HG03103 (cell line): ENCODE measurements around the gene SEMA4A.

Experiments used
- ATAC-seq: cut with Tn5 transposase; IDR thresholded peaks from one replicate; pipeline ENCODE4 v1.9.1; 2021; ENCODE audit warnings: low read depth; ENCODE audit not compliant: unreplicated experiment

Gene SEMA4A

DNA sequence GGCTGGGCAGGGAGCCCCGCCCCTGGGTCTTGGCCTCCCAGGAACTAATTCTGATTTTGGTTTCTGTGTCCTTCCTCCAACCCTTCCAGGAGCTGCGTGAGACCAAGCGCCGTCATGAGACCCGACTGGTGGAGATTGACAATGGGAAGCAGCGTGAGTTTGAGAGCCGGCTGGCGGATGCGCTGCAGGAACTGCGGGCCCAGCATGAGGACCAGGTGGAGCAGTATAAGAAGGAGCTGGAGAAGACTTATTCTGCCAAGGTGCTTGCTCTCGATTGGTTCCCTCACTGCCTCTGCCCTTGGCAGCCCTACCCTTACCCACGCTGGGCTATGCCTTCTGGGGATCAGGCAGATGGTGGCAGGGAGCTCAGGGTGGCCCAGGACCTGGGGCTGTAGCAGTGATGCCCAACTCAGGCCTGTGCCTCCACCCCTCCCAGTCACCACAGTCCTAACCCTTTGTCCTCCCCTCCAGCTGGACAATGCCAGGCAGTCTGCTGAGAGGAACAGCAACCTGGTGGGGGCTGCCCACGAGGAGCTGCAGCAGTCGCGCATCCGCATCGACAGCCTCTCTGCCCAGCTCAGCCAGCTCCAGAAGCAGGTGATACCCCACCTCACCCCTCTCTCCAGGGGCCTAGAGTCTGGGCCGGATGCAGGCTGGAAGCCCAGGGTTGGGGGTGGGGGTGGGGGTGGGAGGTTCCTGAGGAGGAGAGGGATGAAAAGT lies 18.5 kb upstream of the SEMA4A start:
- ATAC-seq, result no peak

DNA sequence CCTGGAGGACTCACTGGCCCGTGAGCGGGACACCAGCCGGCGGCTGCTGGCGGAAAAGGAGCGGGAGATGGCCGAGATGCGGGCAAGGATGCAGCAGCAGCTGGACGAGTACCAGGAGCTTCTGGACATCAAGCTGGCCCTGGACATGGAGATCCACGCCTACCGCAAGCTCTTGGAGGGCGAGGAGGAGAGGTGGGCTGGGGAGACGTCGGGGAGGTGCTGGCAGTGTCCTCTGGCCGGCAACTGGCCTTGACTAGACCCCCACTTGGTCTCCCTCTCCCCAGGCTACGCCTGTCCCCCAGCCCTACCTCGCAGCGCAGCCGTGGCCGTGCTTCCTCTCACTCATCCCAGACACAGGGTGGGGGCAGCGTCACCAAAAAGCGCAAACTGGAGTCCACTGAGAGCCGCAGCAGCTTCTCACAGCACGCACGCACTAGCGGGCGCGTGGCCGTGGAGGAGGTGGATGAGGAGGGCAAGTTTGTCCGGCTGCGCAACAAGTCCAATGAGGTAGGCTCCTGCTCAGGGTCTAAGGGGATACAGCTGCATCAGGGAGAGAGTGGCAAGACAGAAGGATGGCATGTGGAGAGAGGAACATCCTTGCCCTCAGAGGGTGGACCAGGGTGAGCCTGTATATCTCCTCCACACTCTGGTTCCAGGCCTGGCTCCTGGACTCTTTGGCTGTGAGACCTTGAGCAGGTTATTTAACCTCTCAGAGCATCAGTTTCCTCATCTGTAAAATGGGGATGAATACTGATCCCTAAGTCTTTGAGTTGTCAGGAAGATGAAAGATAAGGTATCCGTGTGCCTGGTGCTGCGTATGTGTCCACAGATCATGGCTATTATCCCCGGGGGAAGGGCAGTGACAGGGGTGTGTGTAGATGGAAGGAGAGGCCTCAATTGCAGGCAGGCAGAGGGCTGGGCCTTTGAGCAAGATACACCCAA lies 17.2 kb upstream of the SEMA4A start:
- no peak for ATAC-seq

DNA sequence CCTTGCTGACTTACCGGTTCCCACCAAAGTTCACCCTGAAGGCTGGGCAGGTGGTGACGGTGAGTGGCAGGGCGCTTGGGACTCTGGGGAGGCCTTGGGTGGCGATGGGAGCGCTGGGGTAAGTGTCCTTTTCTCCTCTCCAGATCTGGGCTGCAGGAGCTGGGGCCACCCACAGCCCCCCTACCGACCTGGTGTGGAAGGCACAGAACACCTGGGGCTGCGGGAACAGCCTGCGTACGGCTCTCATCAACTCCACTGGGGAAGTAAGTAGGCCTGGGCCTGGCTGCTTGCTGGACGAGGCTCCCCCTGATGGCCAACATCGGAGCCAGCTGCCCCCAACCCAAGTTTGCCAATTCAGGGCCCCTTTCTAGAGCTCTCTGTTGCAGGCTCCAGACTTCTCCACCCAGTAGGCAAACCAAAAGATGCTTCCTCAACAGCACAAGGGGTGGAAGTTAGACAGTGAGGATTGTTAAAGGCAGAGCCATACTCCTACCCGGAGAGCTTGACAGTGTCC lies 16.4 kb upstream of the SEMA4A start:
- ATAC-seq, result no peak

DNA sequence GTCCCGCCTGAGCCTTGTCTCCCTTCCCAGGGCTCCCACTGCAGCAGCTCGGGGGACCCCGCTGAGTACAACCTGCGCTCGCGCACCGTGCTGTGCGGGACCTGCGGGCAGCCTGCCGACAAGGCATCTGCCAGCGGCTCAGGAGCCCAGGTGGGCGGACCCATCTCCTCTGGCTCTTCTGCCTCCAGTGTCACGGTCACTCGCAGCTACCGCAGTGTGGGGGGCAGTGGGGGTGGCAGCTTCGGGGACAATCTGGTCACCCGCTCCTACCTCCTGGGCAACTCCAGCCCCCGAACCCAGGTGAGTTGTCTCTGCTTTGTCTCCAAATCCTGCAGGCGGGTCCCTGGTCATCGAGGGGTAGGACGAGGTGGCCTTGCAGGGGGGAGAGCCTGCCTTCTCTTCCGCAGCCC lies 14.9 kb upstream of the SEMA4A start:
- no peak for ATAC-seq

DNA sequence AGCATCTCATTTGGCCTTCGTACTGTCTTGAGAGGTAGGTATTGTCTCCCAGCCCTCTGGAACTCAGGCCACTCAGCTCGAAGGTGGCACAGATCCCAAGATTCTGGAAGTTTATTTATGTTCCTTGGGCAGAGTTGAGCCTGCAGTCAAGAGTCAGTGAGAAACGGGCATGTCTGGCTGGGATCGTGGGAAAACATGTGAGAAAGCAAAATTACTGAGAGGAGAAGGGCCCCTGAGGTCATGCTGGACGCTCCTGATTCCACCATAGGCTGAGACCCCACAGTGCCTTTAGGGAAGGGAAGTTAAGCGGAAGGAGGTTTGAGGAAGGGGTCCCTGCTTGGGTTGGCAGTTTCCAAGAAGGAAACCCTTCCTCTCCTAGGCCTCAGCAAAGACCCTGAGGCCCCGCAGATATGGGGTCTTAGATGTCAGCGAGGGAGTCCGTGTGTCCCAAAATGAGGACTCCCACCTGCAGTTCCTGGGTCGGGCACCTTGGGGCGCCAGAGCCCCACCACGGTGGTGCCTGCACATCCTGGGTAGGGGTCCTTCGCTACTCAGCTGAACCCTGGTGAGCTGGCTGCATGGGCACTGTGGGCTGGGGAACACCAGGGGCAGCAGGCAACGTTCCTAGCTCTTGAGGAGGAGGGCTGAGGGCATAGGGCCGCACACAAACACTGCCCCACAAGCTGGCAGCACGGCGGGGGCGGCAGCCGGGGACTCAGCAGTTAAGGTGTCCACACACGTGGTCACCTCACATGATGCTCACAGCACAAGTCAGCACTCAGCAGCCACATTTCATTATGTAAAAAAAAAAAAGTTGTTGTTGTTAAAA lies 12.3 kb upstream of the SEMA4A start:
- ATAC-seq, result no peak

DNA sequence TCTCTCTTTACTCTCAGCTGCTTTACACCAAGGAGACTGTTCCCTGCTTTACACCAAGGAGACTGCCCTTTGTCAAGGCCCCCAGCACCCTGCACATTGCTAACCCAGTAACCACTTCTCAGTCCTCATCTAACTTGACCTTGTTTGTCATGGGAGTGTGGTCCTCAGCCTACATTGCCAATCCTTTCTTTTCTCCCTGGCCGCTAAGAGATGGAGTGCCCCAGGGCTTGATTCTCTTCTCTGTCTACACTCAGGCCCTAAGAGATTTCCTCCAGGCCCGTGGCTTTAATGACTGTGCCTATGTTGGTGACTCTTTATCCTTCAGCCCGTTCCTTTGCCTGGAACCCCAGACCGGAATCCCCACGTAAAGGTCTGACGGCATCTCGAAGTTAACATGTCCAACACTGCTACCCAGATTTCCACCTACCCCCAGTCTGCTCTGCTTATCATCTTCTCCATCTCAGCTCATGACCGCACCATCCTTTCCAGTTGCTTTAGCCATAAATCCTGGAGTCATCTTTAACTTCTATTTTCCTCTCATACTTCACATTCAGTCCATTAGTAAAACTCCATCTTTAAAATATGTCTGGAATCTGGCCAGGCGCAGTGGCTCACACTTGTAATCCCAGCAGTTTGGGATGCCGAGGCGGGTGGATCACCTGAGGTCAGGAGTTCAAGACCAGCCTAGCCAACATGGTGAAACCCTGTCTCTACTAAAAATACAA lies 9.5 kb upstream of the SEMA4A start:
- ATAC-seq, result no peak

DNA sequence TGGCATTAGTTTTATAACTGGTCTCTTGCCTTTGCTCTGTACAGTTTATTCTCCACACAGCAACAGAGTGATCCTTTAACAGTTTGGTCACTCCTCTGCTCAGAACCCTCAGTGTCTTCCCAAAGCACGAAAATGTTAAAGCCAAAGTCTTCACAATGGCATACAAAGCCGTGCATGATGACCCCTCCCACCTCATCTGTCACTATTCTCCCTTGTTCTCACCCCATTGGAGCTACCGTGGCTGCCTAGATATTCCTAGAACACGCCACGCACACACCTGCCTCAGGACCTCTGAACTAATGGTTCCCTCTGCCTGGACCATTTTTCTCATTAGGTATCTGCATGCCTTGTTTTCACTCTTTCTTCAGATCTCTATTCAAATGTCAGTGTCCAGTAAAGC lies 8.6 kb upstream of the SEMA4A start:
- no peak for ATAC-seq

DNA sequence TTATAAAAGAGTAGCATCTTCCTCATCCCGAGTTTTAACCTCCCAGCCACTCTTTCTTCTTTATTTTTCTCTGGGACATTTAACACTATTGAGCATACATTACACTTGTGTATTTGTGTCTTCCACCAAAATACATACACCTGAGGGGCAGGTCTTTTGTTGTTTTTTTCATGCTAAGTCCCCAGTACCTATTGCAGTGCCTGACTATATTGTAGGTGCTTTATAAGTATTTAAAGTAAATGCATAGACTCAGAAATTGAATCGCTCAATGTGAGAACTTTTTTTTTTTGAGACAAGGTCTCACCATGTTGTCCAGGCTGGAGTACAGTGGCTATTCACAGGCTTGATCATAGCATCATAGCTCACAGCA lies 7.8 kb upstream of the SEMA4A start:
- no peak for ATAC-seq

DNA sequence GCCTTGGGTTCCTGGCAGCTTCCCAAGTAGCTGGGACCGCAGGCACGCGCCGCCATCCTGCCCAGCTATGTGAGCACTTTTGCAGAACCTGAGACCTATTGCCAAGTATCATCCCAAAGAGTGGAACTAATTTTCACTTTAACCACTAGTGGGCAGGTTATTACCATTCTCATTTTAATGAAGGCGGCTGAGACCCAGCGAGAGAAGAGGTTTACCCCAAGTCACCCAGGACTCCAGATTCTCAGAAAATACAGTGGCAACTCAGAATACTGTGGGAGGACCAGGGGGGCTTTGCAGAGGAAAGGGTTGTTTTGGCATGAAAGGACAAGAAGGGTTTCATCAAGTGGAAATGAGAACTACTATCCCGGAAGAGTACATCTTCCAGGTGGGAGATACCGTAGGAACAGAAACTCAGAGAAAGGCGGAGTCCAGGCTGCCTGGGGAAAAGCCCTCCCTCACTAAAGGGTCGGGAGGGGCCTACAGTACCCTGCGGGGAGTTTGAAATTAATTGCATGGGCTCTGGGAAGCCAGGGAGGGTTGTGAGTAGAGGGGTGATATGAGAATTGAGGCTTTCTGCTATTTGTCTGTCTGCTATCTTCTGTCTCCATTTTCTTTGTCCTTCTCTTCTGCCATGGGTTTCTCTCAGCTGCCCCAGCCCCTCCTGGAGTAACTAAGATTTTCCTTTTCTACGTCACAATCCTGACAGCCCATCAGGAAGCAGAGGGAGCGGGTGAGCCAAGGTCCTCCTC lies 7.2 kb upstream of the SEMA4A start:
- ATAC-seq, result no peak

DNA sequence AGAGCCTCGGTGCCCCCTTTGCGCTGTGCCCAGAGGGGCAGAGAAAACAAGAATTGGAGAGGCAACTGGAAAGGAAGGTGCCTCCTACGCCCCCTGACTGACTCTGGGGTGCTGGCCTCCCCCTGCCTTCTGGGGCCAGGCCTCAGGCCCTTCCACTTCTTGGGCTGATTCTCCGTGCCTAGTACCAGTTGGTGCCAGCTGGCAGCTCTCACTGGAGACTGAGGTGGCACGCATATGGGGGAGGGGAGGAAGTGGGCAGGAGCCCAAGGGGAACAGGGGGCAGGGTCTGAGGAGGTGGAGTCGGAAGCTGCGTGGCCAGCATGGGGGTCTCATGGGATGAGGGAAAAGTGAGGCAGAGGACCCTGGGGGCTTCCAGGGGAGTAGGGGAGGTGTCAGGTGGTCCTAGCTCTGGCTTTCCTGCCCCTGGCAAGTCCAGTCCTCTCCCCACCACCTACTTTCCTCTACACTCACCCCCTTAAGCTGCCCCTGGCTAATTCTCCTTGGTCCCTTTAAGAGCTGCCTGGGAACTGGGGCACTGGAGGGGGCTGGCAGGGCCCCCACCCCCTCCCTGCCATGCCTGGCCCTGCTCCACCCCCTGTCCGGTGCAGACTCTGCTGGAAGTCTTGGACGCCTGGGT lies 6.5 kb upstream of the SEMA4A start:
- no peak for ATAC-seq

DNA sequence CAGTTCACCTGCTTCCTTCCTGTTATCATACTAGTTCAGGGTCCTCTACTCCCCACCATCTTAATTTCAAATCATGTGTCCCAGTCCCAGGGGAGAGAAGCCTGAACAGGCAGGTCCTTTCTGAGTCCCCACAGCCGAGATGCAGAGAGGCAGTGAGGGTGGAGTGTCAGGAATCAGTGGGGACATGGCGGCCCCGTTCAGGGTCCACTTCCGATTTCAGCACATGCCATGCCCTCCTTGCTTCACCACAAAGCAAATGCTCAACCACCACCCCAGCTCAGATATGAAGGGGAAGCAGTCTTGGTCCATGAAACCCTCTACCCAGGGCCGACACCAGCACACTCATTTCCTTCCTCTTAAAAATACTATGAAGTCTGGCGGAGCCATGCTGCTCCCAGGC lies 5.2 kb upstream of the SEMA4A start:
- ATAC-seq, result no peak

DNA sequence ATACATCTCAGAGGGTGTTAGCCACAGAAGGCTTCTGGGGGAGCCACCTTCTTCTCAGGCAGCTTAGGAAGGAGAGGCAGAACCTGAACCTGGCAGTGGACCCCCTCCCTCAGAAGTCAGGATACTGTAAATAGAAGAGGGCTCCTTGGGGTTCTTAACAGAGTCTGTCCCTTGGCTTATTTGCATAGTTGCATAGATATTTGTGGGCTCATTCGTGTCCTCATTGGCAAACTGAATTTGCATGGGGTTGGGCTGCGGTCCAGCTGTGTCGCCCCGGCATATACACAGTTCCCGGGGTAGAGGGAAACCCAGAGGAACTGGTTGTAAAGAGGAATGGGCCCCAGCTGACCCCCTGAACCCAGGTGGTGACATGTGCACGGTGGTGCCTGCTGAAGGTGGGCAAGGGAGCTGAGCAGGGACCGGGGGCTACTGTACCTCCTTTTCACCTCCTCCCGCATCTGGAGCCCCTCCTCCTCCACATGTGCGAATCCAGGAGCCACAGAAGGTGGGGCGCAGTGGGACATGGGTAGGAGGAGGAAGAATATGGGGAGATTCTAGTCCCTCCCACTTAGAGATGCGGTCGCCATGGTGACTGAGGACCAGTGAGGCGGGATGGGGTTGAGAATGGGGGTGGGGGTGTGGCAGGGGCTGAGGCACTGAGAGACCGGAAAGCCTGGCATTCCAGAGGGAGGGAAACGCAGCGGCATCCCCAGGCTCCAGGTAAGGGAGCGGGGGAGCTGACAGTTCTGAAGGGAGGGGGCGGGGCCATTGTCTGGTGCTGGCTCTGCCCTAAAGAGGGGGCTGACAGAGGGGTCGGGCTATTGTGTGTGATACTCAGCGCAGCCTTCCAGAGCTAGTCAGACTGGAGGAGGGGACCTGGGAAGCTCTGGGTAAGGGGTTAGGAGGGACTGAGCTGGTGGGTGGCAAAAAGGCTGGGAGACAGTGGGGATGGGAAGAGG lies 3.7 kb upstream of the SEMA4A start:
- ATAC-seq, result peak; percentile 42

DNA sequence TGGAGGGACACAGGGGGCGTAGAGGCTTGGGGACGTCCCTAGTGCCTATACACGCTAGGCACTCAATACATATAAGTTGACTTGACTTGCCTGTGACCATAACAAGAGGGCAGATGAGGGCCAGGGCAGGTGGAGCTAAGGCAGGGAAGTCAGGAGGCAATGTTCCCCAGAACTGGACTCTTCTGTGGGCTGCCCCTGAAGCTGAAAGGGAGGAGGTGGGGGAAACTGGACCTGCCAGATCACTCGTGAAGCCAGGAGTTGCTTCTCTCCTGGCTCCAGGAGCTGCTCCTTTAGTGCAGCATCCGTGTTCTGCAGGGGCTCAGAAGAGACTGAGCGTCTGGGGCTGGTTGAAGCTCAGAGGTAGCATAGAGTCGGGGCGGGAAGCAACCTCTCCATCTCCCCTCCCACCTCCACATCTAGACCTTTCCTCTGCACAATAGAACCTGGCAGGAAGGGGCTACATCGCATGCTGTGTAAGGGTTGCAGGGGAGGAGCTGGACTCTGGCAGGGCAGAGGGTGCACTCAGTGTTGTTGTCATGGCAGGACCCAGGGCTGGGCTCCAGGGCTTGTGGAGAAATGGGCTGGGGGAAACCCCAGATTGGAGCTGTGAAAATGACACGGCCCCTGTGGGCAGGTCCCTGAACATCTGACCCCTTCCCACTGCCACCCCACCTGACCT lies 2.9 kb upstream of the SEMA4A start:
- ATAC-seq, result no peak

DNA sequence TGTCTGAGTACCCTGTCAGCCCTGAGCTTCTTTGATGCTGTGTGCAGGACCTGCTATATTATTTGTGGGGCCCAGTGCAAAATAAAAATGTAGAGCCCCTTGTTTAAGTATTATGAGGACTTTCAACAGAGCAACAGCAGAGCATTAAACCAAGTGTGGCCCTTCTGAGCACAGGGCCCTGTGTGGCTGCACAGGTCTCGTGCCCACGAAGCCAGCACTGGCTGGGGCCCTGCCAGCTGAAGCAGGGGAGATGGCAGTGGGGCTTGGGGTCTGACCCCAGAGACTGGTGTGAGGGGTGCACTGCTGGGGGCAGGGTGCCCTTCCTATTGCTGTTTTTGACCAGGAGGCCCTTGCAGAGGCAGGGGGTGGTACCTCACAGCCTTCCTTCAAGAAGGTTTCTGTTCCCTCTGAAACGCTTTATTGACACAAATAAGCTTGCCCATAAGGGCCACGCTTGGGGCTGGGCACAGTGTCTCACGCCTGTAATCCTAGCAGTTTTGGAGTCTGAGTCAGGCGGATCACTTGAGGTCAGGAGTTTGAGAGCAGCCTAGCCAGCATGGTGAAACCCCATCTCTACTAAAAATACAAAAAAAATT lies 2.2 kb upstream of the SEMA4A start:
- ATAC-seq, result no peak

DNA sequence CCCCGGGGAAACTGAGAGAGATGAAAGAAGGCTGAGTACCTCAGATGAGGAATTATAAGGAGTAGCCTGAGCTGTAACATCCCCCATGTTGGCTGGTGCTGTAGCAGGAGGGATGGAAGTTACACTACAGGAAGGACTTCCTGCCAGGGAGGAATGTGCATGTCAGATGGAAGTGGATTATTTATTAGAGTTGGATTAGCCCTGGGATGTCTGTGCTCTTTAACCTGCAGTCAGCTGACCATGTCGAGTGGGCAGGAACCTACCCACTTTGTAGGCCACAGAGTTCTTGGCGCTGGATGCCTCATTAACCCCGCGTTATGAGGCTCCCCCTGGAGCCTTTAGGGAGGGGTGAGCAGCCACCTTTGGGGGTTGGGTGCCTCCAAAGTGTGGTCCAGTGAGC lies 757 bp upstream of the SEMA4A start:
- no peak for ATAC-seq

DNA sequence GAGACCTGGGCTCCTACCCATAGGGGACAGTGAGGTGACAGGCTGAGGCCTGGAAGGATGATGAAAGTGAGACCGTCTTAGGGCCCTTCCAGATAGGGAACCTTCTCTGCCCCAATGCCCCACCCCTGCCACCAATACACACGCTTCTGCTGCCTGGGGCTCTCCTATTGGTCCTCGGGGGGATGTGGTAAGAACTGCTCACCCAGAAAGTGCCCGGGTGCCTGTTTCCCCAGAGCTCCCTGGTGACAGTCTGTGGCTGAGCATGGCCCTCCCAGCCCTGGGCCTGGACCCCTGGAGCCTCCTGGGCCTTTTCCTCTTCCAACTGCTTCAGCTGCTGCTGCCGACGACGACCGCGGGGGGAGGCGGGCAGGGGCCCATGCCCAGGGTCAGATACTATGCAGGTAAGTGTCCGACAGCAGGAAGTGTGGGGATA lies 948 bp downstream of the SEMA4A start:
- no peak for ATAC-seq
